Vagina (tissue), 2 donors: ENCODE measurements around the gene GJC1. TPM values are rescaled to one million over a fixed set of nuclear protein-coding genes. Genes with fewer than 3 reads are reported as not detected.

Source experiments
- DNase-seq, 2 donors: peaks; one replicate each; pipeline ENCODE4 v3.0.0-alpha.2; 2017; ENCODE audit errors: extremely low spot score in 2 of 2
- H3K27ac ChIP-seq: fragments of 200-600 bp; sonication (generic); one replicate; pipeline ENCODE4 v1.5.1; 2019
- H3K27me3 ChIP-seq: fragments of 200-600 bp; sonication (generic); one replicate; pipeline ENCODE4 v1.5.1; 2019
- H3K36me3 ChIP-seq, 2 donors: fragments of 200-600 bp; sonication (generic); one replicate each; pipeline ENCODE4 v1.5.1; 2017 to 2019
- H3K4me1 ChIP-seq: fragments of 200-600 bp; sonication (generic); one replicate; pipeline ENCODE4 v1.5.1; 2019
- H3K4me3 ChIP-seq, 2 donors: fragments of 200-600 bp; sonication (generic); 1 replicate in 1 of 2; 2 replicates in 1 of 2; pipeline ENCODE4 v1.5.1; 2016 to 2019
- H3K9me3 ChIP-seq: fragments of 200-600 bp; sonication (generic); one replicate; pipeline ENCODE4 v1.5.1; 2019
- CTCF ChIP-seq, 3 experiments: fragments of 450-650 bp in 2 of 3; fragments of 200-600 bp in 1 of 3; sonication (generic) in 1 of 3; IDR thresholded peaks; one replicate each; pipeline ENCODE4 v1.5.1; 2017 to 2019; ENCODE audit warnings: antibody characterized with exemption in 3 of 3, mild to moderate bottlenecking in 2 of 3, moderate library complexity in 2 of 3
- POLR2A ChIP-seq, 2 donors: fragments of 450-650 bp; IDR thresholded peaks; one replicate each; pipeline ENCODE4 v1.6.1; 2017; ENCODE audit warnings: antibody characterized with exemption in 2 of 2, mild to moderate bottlenecking in 2 of 2, moderate library complexity in 2 of 2
- POLR2AphosphoS5 ChIP-seq, 2 donors: sonication (generic); formaldehyde crosslinking; IDR thresholded peaks; one replicate each; pipeline ENCODE4 v1.9.0; 2017; ENCODE audit warnings: antibody characterized with exemption in 2 of 2, mild to moderate bottlenecking in 2 of 2, low read depth in 1 of 2; ENCODE audit not compliant: insufficient read depth in 1 of 2
- intact Hi-C: fragments of 100-400 bp; cut with DNase I; formaldehyde crosslinking; loops from one replicate; pipeline ENCODE4 v1.15.1; 2023
- total RNA-seq: library from RNA; depleted of rRNA; stranded (reverse); fragments of >200 nt; gene quantifications from one replicate; pipeline ENCODE4 v1.2.3, GENCODE V29; 2016

GJC1 gene
- total RNA-seq, 1 donor from 2014 or later = 10.1 TPM

- DNase-seq = no peak
- H3K27me3 ChIP-seq = no peaks in the 10 kb centered on the region
- intact Hi-C loops = no loop called here
- no peaks in the 10 kb centered on the region for H3K4me1 ChIP-seq
- H3K36me3 ChIP-seq = no peaks in the 10 kb centered on the region
- no peaks in the 10 kb centered on the region for H3K9me3 ChIP-seq
- H3K27ac ChIP-seq = no peak overlapping the region
- no peak overlapping the region for H3K4me3 ChIP-seq
- TF ChIP-seq POLR2AphosphoS5 (IDR thresholded peaks at IDR 0.05; ENCODE audit: insufficient read depth in 1 of 2, low read depth in 1 of 2) (no peak), POLR2A (IDR thresholded peaks at IDR 0.05) (no peak)
Measured at GRCh38 chr17:44751331-44751730, 78.8 kb downstream of the GJC1 start.

- Histone ChIP-seq H3K27me3 (no peaks in the 10 kb centered on the region), H3K9me3 (no peaks in the 10 kb centered on the region), H3K4me3 (peak overlapping the region; percentile 21 to 28), H3K4me1 (no peaks in the 10 kb centered on the region), H3K27ac (no peak overlapping the region), H3K36me3 (no peaks in the 10 kb centered on the region)
- TF ChIP-seq CTCF (IDR thresholded peaks at IDR 0.05) (no peak), POLR2AphosphoS5 (IDR thresholded peaks at IDR 0.05; ENCODE audit: insufficient read depth in 1 of 2, low read depth in 1 of 2) (no peak)
- intact Hi-C loops = no loop called here
- DNase-seq = no peak
Measured at GRCh38 chr17:44749980-44750318, 80.1 kb downstream of the GJC1 start.

- no peak overlapping the region for H3K27ac ChIP-seq
- no peak for DNase-seq
Measured at GRCh38 chr17:44749076-44749979, 80.8 kb downstream of the GJC1 start.

More at GRCh38 chr17:44749076-44749979, 80.8 kb downstream of the GJC1 start:
- no peaks in the 10 kb centered on the region for H3K4me1 ChIP-seq
- no peak for TF ChIP-seq CTCF (IDR thresholded peaks at IDR 0.05)
- no peak for TF ChIP-seq POLR2AphosphoS5 (IDR thresholded peaks at IDR 0.05; ENCODE audit: insufficient read depth in 1 of 2, low read depth in 1 of 2)
- no peak for TF ChIP-seq POLR2A (IDR thresholded peaks at IDR 0.05)
- peak overlapping the region; percentile 21 to 28 for H3K4me3 ChIP-seq
- H3K36me3 ChIP-seq = no peaks in the 10 kb centered on the region
- intact Hi-C loops = no loop called here
- no peaks in the 10 kb centered on the region for H3K9me3 ChIP-seq
- H3K27me3 ChIP-seq = no peaks in the 10 kb centered on the region

Other genes starting within 250 kb of the GJC1 start
- not detected for gene MEIOC, start 173.8 kb downstream of the GJC1 start, total RNA-seq
- 15.5 TPM for gene CCDC43, start 140.5 kb downstream of the GJC1 start, total RNA-seq
- gene DBF4B, start 121.6 kb downstream of the GJC1 start, total RNA-seq = 4.7 TPM
- gene ADAM11, start 71.3 kb downstream of the GJC1 start, total RNA-seq = 3.7 TPM
- gene HIGD1B, start 17.6 kb upstream of the GJC1 start, total RNA-seq = not detected
- gene EFTUD2, start 69.2 kb upstream of the GJC1 start, total RNA-seq = 55.5 TPM
- gene GFAP, start 85.2 kb upstream of the GJC1 start, total RNA-seq = not detected
- gene KIF18B, start 117.5 kb upstream of the GJC1 start, total RNA-seq = 0.74 TPM
- gene C1QL1, start 138.0 kb upstream of the GJC1 start, total RNA-seq = 6.9 TPM
- gene DCAKD, start 221.3 kb upstream of the GJC1 start, total RNA-seq = 54.5 TPM
- gene NMT1, start 231.0 kb upstream of the GJC1 start, total RNA-seq = 49.4 TPM